Muscle of leg (tissue), 11 donors: ENCODE measurements around the gene GPSM3. TPM values are rescaled to one million over a fixed set of nuclear protein-coding genes. Genes with fewer than 3 reads are reported as not detected.
"Not testable (repeated sequence)": the region's sequence is repeated elsewhere in the genome, so short reads cannot be mapped to it uniquely, and the experiment has no call there.

Experiments
- DNase-seq: peaks from one replicate; pipeline ENCODE4 v3.0.0; 2013
- H3K27ac ChIP-seq: one replicate; pipeline ENCODE4 v1.5.1; 2013; ENCODE audit warnings: mild to moderate bottlenecking, low read length, control low read depth
- H3K27me3 ChIP-seq: one replicate; pipeline ENCODE4 v1.6.1; 2013; ENCODE audit warnings: low read length; ENCODE audit not compliant: control insufficient read depth, insufficient read depth
- H3K36me3 ChIP-seq: one replicate; pipeline ENCODE4 v1.6.1; 2013; ENCODE audit warnings: low read length; ENCODE audit not compliant: control insufficient read depth, insufficient read depth
- H3K4me1 ChIP-seq: one replicate; pipeline ENCODE4 v1.6.1; 2013; ENCODE audit warnings: low read length; ENCODE audit not compliant: control insufficient read depth, insufficient read depth
- H3K4me3 ChIP-seq: one replicate; pipeline ENCODE4 v1.5.1; 2013; ENCODE audit warnings: low read length, control low read depth
- H3K9me3 ChIP-seq: replicated peaks from 2 replicates; pipeline ENCODE4 v1.6.1; 2013; ENCODE audit warnings: low read depth, low read length; ENCODE audit not compliant: control insufficient read depth
- WGBS: methylation state at CpG from one replicate; pipeline ENCODE4 v1.1.5; 2013; ENCODE audit warnings: missing lambda C conversion rate; ENCODE audit not compliant: insufficient coverage; 5-methylcytosine and 5-hydroxymethylcytosine counted together
- polyA plus RNA-seq, 8 donors: library from polyadenylated mRNA; unstranded; fragments of 120-200 nt; gene quantifications; one replicate each; pipeline versions ENCODE4 v1.2.1 to v1.2.3, GENCODE V29; 2013; ENCODE audit warnings: inconsistent platforms in 1 of 8, low replicate concordance in 1 of 8; ENCODE audit not compliant: insufficient read length in 8 of 8, insufficient read depth in 1 of 8
- total RNA-seq: library from RNA; stranded (reverse); fragments of 120-200 nt; gene quantifications from one replicate; pipeline ENCODE4 v1.2.4, GENCODE V29; 2013

The GPSM3 gene
- total and polyA plus RNA-seq, 9 donors, result 4.3 to 9.8 (median 7.6) TPM

GRCh38 chr6:32220021-32220420, 27.6 kb upstream of the GPSM3 start:
- no peaks in the 10 kb centered on the region for H3K27me3 ChIP-seq
- no peak for DNase-seq
- H3K4me3 ChIP-seq, result no peak overlapping the region
- H3K9me3 ChIP-seq, result no peaks in the 10 kb centered on the region
- WGBS, result 61% methylated on average over 2 of the region's 4 CpGs
- no peaks in the 10 kb centered on the region for H3K36me3 ChIP-seq
- no peaks in the 10 kb centered on the region for H3K4me1 ChIP-seq
- no peak overlapping the region for H3K27ac ChIP-seq

- no peak for DNase-seq
- H3K4me3 ChIP-seq, result no peak overlapping the region
- H3K27ac ChIP-seq, result no peak overlapping the region
- H3K36me3 ChIP-seq, result no peaks in the 10 kb centered on the region
- no peaks in the 10 kb centered on the region for H3K27me3 ChIP-seq
- no peaks in the 10 kb centered on the region for H3K9me3 ChIP-seq
- WGBS, result 63% methylated on average over 6 of the region's 7 CpGs
- H3K4me1 ChIP-seq, result no peaks in the 10 kb centered on the region
Measured at GRCh38 chr6:32218167-32218566, 25.7 kb upstream of the GPSM3 start.

GRCh38 chr6:32216998-32217397, 24.6 kb upstream of the GPSM3 start:
- Histone ChIP-seq H3K27ac (no peak overlapping the region), H3K36me3 (no peaks in the 10 kb centered on the region), H3K9me3 (no peaks in the 10 kb centered on the region), H3K27me3 (no peaks in the 10 kb centered on the region), H3K4me1 (no peaks in the 10 kb centered on the region), H3K4me3 (no peak overlapping the region)
- no peak for DNase-seq
- WGBS, result 85% methylated on average over 11 of the region's 11 CpGs

- DNase-seq, result no peak
- WGBS, result 93% methylated on average over 3 of the region's 10 CpGs
- Histone ChIP-seq H3K4me3 (no peak overlapping the region), H3K9me3 (no peaks in the 10 kb centered on the region), H3K4me1 (no peaks in the 10 kb centered on the region), H3K27ac (no peak overlapping the region), H3K27me3 (no peaks in the 10 kb centered on the region), H3K36me3 (no peaks in the 10 kb centered on the region)
Measured at GRCh38 chr6:32216285-32216684, 23.8 kb upstream of the GPSM3 start.

- no peak for DNase-seq
- Histone ChIP-seq H3K27me3 (no peaks in the 10 kb centered on the region), H3K4me3 (no peak overlapping the region), H3K9me3 (no peaks in the 10 kb centered on the region), H3K4me1 (no peaks in the 10 kb centered on the region), H3K27ac (no peak overlapping the region), H3K36me3 (no peaks in the 10 kb centered on the region)
- WGBS, result no CpG with 5 or more reads among the region's 4 CpGs
Measured at GRCh38 chr6:32215617-32216016, 23.2 kb upstream of the GPSM3 start.

- no peaks in the 10 kb centered on the region for H3K36me3 ChIP-seq
- no peaks in the 10 kb centered on the region for H3K9me3 ChIP-seq
- WGBS, result no CpG with 5 or more reads among the region's 3 CpGs
- no peak for DNase-seq
- H3K4me3 ChIP-seq, result no peak overlapping the region
- no peaks in the 10 kb centered on the region for H3K4me1 ChIP-seq
- H3K27me3 ChIP-seq, result no peaks in the 10 kb centered on the region
- H3K27ac ChIP-seq, result no peak overlapping the region
Measured at GRCh38 chr6:32214126-32214525, 21.7 kb upstream of the GPSM3 start.

- no peak overlapping the region for H3K4me3 ChIP-seq
- H3K4me1 ChIP-seq, result no peaks in the 10 kb centered on the region
- no peaks in the 10 kb centered on the region for H3K9me3 ChIP-seq
- no peak overlapping the region for H3K27ac ChIP-seq
- no peaks in the 10 kb centered on the region for H3K36me3 ChIP-seq
- WGBS, result 78% methylated on average over 2 of the region's 6 CpGs
- no peak for DNase-seq
- no peaks in the 10 kb centered on the region for H3K27me3 ChIP-seq
Measured at GRCh38 chr6:32213649-32214048, 21.2 kb upstream of the GPSM3 start.

- H3K4me1 ChIP-seq, result no peaks in the 10 kb centered on the region
- DNase-seq, result no peak
- no peak overlapping the region for H3K27ac ChIP-seq
- no peaks in the 10 kb centered on the region for H3K9me3 ChIP-seq
- no peak overlapping the region for H3K4me3 ChIP-seq
- H3K36me3 ChIP-seq, result no peaks in the 10 kb centered on the region
- no peaks in the 10 kb centered on the region for H3K27me3 ChIP-seq
- WGBS, result 64% methylated on average over 6 of the region's 12 CpGs
Measured at GRCh38 chr6:32212076-32212760, 19.8 kb upstream of the GPSM3 start.

- no CpG with 5 or more reads among the region's 4 CpGs for WGBS
Measured at GRCh38 chr6:32211432-32211831, 19.0 kb upstream of the GPSM3 start.

GRCh38 chr6:32210191-32210601, 17.8 kb upstream of the GPSM3 start:
- WGBS, result 78% methylated on average over 5 of the region's 5 CpGs
- H3K27me3 ChIP-seq, result no peaks in the 10 kb centered on the region
- H3K36me3 ChIP-seq, result no peaks in the 10 kb centered on the region
- no peak overlapping the region for H3K4me3 ChIP-seq
- H3K9me3 ChIP-seq, result no peaks in the 10 kb centered on the region
- no peak overlapping the region for H3K27ac ChIP-seq
- no peaks in the 10 kb centered on the region for H3K4me1 ChIP-seq
- no peak for DNase-seq

More at GRCh38 chr6:32211432-32211831, 19.0 kb upstream of the GPSM3 start:
- H3K36me3 ChIP-seq, DNase-seq, H3K27ac ChIP-seq, H3K9me3 ChIP-seq, H3K4me3 ChIP-seq, H3K4me1 ChIP-seq, H3K27me3 ChIP-seq: not testable (repeated sequence)

- whole genome bisulfite sequencing, result no CpG with 5 or more reads among the region's 1 CpG
- Histone ChIP-seq H3K27ac (no peak overlapping the region), H3K4me1 (no peaks in the 10 kb centered on the region), H3K27me3 (peaks cover 2% of the 10 kb centered on the region), H3K4me3 (no peak overlapping the region), H3K36me3 (no peaks in the 10 kb centered on the region), H3K9me3 (no peaks in the 10 kb centered on the region)
- no peak for DNase-seq
Measured at GRCh38 chr6:32208996-32209395, 16.6 kb upstream of the GPSM3 start.
